ENCODE results near the gene RPL15. TPM values are rescaled to one million over a fixed set of nuclear protein-coding genes. Genes with fewer than 3 reads are reported as not detected.

The RPL15 gene
- total RNA-seq, 1 donor from 2014 or later, result 3,479 TPM

DNA sequence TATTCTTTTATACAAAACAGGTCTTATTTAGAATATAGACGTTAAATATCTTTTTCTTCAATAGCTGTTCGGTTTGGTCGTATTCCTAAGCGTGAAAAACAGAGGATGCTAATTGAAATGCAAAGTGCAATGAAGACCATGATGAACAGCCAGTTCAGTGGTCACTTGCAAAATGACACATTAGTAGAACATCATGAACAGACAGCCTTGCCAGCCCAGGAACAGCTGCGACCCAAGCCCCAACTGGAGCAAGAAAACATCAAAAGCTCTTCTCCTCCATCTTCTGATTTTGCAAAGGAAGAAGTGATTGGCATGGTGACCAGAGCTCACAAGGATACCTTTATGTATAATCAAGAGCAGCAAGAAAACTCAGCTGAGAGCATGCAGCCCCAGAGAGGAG, 45.0 kb downstream of the RPL15 start:
- Histone ChIP-seq H3K36me3 (ENCODE audit: control insufficient read depth, insufficient read depth, low read length) (no peaks in the 10 kb centered on the region), H3K27me3 (ENCODE audit: control insufficient read depth, insufficient read depth, low read length) (no peaks in the 10 kb centered on the region), H3K4me3 (ENCODE audit: low read depth, low read length) (no peak overlapping the region)
- TF ChIP-seq, protein P1, sequence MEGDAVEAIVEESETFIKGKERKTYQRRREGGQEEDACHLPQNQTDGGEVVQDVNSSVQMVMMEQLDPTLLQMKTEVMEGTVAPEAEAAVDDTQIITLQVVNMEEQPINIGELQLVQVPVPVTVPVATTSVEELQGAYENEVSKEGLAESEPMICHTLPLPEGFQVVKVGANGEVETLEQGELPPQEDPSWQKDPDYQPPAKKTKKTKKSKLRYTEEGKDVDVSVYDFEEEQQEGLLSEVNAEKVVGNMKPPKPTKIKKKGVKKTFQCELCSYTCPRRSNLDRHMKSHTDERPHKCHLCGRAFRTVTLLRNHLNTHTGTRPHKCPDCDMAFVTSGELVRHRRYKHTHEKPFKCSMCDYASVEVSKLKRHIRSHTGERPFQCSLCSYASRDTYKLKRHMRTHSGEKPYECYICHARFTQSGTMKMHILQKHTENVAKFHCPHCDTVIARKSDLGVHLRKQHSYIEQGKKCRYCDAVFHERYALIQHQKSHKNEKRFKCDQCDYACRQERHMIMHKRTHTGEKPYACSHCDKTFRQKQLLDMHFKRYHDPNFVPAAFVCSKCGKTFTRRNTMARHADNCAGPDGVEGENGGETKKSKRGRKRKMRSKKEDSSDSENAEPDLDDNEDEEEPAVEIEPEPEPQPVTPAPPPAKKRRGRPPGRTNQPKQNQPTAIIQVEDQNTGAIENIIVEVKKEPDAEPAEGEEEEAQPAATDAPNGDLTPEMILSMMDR (IDR thresholded peaks at IDR 0.05; ENCODE audit: insufficient read depth, low read length, poor library complexity, severe bottlenecking), result no peak
- DNase-seq (ENCODE audit: low read depth), result no peak

DNA sequence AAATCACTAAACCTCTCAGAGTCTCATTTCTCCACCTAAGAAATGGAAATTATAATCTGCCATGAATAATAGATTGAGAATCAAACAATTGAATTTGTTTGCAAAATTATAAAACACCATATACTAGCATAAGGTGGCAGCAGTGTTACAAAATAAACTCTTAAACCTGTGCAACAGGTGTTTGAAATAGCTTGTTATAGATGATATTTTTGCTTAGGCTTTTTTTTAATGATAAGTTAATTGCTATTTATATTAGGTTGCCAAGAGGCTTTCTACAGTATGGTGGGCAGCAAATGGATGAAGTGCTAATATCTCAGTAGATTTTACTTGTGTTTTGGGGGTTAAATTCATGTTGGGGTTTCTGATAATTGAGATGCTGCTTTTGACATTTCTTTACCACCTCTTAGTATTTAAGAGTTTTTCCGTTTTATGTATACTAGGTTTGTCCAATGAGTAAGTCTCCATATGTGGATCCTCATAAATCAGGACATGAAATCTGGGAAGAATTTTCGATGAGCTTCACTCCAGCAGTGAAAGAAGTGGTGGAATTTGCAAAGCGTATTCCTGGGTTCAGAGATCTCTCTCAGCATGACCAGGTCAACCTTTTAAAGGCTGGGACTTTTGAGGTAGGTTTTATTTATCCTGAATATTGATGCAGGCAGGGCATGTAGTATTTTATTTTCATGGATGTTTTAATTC, 47.8 kb downstream of the RPL15 start:
- Histone ChIP-seq H3K4me3 (ENCODE audit: low read depth, low read length) (no peak overlapping the region), H3K27me3 (ENCODE audit: control insufficient read depth, insufficient read depth, low read length) (no peaks in the 10 kb centered on the region), H3K36me3 (ENCODE audit: control insufficient read depth, insufficient read depth, low read length) (no peaks in the 10 kb centered on the region)
- TF ChIP-seq, protein P1 (IDR thresholded peaks at IDR 0.05; ENCODE audit: insufficient read depth, low read length, poor library complexity, severe bottlenecking), result no peak
- DNase-seq (ENCODE audit: low read depth), result no peak

DNA sequence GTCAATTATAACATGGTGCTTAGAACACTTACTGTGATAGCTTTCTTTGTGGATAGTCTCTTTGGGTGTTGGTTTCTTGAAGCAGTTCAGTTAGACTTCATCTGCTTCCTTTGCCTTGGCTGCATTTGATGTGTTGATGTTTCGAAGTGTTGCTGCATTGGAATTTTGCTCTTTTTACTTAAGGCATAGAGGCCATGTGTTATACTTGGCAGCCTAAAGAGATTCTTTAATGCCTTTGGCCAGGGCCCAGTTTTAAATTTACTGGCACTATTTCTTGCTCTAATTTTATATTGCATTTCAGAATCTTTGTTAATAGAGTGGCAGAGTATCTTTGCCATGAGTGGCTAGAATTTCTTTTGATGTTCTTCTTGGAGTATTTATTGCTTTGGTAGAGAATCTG, 49.4 kb downstream of the RPL15 start:
- no peaks in the 10 kb centered on the region for H3K27me3 ChIP-seq (ENCODE audit: control insufficient read depth, insufficient read depth, low read length)
- TF ChIP-seq, protein P1 (IDR thresholded peaks at IDR 0.05; ENCODE audit: insufficient read depth, low read length, poor library complexity, severe bottlenecking), result no peak

DNA sequence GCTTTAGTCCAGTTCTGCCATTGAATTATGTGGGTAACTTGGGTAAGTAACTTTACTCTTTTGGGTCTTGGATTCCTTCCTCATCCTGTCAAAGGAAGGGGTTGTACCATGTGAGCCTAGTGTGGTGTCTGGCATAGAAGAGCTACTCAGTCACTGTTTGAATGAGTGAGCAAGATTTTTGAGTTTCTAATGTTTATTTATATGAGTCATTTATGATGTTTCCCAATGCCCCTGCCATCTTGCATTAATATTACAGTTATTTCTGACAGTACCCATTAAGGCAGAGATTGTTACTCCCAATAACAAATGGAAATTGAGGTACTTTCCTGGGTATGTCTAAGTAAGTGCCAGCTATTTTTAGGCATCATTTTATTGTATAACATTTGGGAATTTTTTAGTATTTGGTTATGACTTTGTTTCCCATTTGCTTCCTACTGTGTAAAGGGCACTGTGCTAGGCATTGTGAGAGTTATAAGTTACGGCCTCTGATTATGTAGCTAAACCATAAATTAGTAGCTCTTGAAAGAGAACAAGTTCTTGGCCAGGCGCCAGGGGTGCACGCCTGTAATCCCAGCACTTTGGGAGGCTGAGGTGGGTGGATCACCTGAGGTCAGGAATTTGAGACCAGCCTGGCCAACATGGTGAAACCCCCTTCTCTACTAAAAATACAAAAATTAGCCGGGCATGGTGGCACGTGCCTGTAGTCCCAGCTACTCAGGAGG, 51.7 kb downstream of the RPL15 start:
- Histone ChIP-seq H3K27me3 (ENCODE audit: control insufficient read depth, insufficient read depth, low read length) (no peaks in the 10 kb centered on the region), H3K4me3 (ENCODE audit: low read depth, low read length) (no peak overlapping the region), H3K36me3 (ENCODE audit: control insufficient read depth, insufficient read depth, low read length) (no peaks in the 10 kb centered on the region)
- TF ChIP-seq, protein P1 (IDR thresholded peaks at IDR 0.05; ENCODE audit: insufficient read depth, low read length, poor library complexity, severe bottlenecking), result no peak
- DNase-seq (ENCODE audit: low read depth), result no peak

More for the DNA sequence above, 49.4 kb downstream of the RPL15 start:
- DNase-seq (ENCODE audit: low read depth), result no peak
- Histone ChIP-seq H3K36me3 (ENCODE audit: control insufficient read depth, insufficient read depth, low read length) (no peaks in the 10 kb centered on the region), H3K4me3 (ENCODE audit: low read depth, low read length) (no peak overlapping the region)

DNA sequence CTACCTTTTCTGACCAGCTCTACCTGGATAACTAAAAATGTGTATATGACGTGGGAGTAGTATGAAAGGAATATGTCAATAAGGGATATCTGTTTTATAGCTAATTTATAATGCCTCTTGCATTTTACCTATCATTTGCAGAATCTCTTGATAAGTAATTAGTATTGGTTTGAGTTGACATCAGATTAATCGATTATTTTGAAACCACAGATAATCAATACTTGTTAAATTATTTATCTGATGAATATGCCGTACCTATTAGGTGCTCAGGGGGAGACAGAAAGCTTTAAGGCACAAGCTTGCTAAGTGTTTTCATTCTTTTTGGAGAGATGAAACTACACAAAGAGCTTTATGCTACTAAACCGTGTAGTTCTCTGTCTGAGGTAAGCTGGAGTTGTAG, 52.5 kb downstream of the RPL15 start:
- DNase-seq (ENCODE audit: low read depth), result no peak
- Histone ChIP-seq H3K27me3 (ENCODE audit: control insufficient read depth, insufficient read depth, low read length) (no peaks in the 10 kb centered on the region), H3K4me3 (ENCODE audit: low read depth, low read length) (no peak overlapping the region), H3K36me3 (ENCODE audit: control insufficient read depth, insufficient read depth, low read length) (no peaks in the 10 kb centered on the region)
- TF ChIP-seq, protein P1 (IDR thresholded peaks at IDR 0.05; ENCODE audit: insufficient read depth, low read length, poor library complexity, severe bottlenecking), result no peak

Other genes with a start within 250 kb of the RPL15 start
- gene UBE2E1, start 111.2 kb upstream of the RPL15 start, total RNA-seq, result 68.4 and 96.5 TPM in 2 replicates
- gene NKIRAS1, start 142 bp upstream of the RPL15 start, total RNA-seq, result 7.1 and 10.3 TPM in 2 replicates
- gene NR1D2, start 28.2 kb downstream of the RPL15 start, total RNA-seq, result 13.6 and 16.1 TPM in 2 replicates

Measured in kidney epithelial cell (primary cell).